ENCODE data around the gene MPZL1.

The MPZL1 gene

GRCh38 chr1:167832693-167833092 is 110.9 kb downstream of the MPZL1 start:
- Histone ChIP-seq H3K9ac (ENCODE audit: low read length) (no peak overlapping the region), H3K9me3 (ENCODE audit: control insufficient read depth, low read length) (no peaks in the 10 kb centered on the region), H3K36me3 (ENCODE audit: control insufficient read depth, insufficient read depth, low read length) (no peaks in the 10 kb centered on the region), H3K27me3 (ENCODE audit: control insufficient read depth, insufficient read depth, low read length) (no peaks in the 10 kb centered on the region), H3K4me3 (ENCODE audit: low read length) (no peak overlapping the region), H3K4me1 (ENCODE audit: control insufficient read depth, insufficient read depth, low read length) (no peaks in the 10 kb centered on the region)

- Histone ChIP-seq H3K27me3 (ENCODE audit: control insufficient read depth, insufficient read depth, low read length) (no peaks in the 10 kb centered on the region), H3K9me3 (ENCODE audit: control insufficient read depth, low read length) (no peaks in the 10 kb centered on the region), H3K4me1 (ENCODE audit: control insufficient read depth, insufficient read depth, low read length) (no peaks in the 10 kb centered on the region), H3K36me3 (ENCODE audit: control insufficient read depth, insufficient read depth, low read length) (no peaks in the 10 kb centered on the region), H3K4me3 (ENCODE audit: low read length) (no peak overlapping the region), H3K9ac (ENCODE audit: low read length) (no peak overlapping the region)
Observed at GRCh38 chr1:167833904-167834303, 112.1 kb downstream of the MPZL1 start.

GRCh38 chr1:167836197-167836596 is 114.4 kb downstream of the MPZL1 start:
- no peak overlapping the region for H3K4me3 ChIP-seq (ENCODE audit: low read length)
- H3K9ac ChIP-seq (ENCODE audit: low read length), result no peak overlapping the region
- H3K4me1 ChIP-seq (ENCODE audit: control insufficient read depth, insufficient read depth, low read length), result no peaks in the 10 kb centered on the region
- H3K9me3 ChIP-seq (ENCODE audit: control insufficient read depth, low read length), result no peaks in the 10 kb centered on the region
- no peaks in the 10 kb centered on the region for H3K27me3 ChIP-seq (ENCODE audit: control insufficient read depth, insufficient read depth, low read length)
- no peaks in the 10 kb centered on the region for H3K36me3 ChIP-seq (ENCODE audit: control insufficient read depth, insufficient read depth, low read length)

GRCh38 chr1:167837326-167837725 is 115.5 kb downstream of the MPZL1 start:
- H3K9me3 ChIP-seq (ENCODE audit: control insufficient read depth, low read length), result no peaks in the 10 kb centered on the region
- H3K36me3 ChIP-seq (ENCODE audit: control insufficient read depth, insufficient read depth, low read length), result no peaks in the 10 kb centered on the region
- no peak overlapping the region for H3K9ac ChIP-seq (ENCODE audit: low read length)
- H3K4me1 ChIP-seq (ENCODE audit: control insufficient read depth, insufficient read depth, low read length), result no peaks in the 10 kb centered on the region
- no peak overlapping the region for H3K4me3 ChIP-seq (ENCODE audit: low read length)
- H3K27me3 ChIP-seq (ENCODE audit: control insufficient read depth, insufficient read depth, low read length), result no peaks in the 10 kb centered on the region

GRCh38 chr1:167839009-167839408 is 117.2 kb downstream of the MPZL1 start:
- H3K9ac ChIP-seq (ENCODE audit: low read length), result no peak overlapping the region
- no peaks in the 10 kb centered on the region for H3K9me3 ChIP-seq (ENCODE audit: control insufficient read depth, low read length)

More at GRCh38 chr1:167839009-167839408, 117.2 kb downstream of the MPZL1 start:
- Histone ChIP-seq H3K4me3 (ENCODE audit: low read length) (no peak overlapping the region), H3K4me1 (ENCODE audit: control insufficient read depth, insufficient read depth, low read length) (no peaks in the 10 kb centered on the region), H3K36me3 (ENCODE audit: control insufficient read depth, insufficient read depth, low read length) (no peaks in the 10 kb centered on the region), H3K27me3 (ENCODE audit: control insufficient read depth, insufficient read depth, low read length) (no peaks in the 10 kb centered on the region)
